MCF 10A (cell line): ENCODE measurements around the gene SEMG2. TPM values are rescaled to one million over a fixed set of nuclear protein-coding genes. Genes with fewer than 3 reads are reported as not detected.

Experiments used
- BruUV-seq: library from RNA; stranded (reverse); fragments of 400-500 nt; replicated peaks from 2 replicates; lab custom pipeline; 2021; lab: Mats Ljungman, UMichigan
- CTCF ChIA-PET: fragments of 300-600 bp; sonication (Branson Sonifier 250); formaldehyde crosslinking; extraction: SDS; loops from one replicate; lab custom pipeline; 2021; ENCODE audit warnings: antibody characterized with exemption, inconsistent platforms; lab: Yijun Ruan, JAX
- POLR2A ChIA-PET: fragments of 300-600, 350-650 bp; sonication (Branson Sonifier 250); formaldehyde crosslinking; extraction: SDS; loops from one replicate; lab custom pipeline; 2020; ENCODE audit warnings: antibody characterized with exemption, inconsistent platforms; lab: Yijun Ruan, JAX
- DNase-seq: peaks from one replicate; pipeline ENCODE4 v3.0.0-alpha.2; 2018; ENCODE audit not compliant: unreplicated experiment
- H3K27ac Mint-ChIP-seq: one replicate; pipeline ENCODE4 v1.8.0; 2022; ENCODE audit warnings: mild to moderate bottlenecking, low read depth, mixed read lengths; ENCODE audit not compliant: unreplicated experiment
- H3K27me3 Mint-ChIP-seq: one replicate; pipeline ENCODE4 v1.8.0; 2022; ENCODE audit warnings: mixed read lengths; ENCODE audit not compliant: insufficient read depth, unreplicated experiment
- H3K36me3 Mint-ChIP-seq: one replicate; pipeline ENCODE4 v1.8.0; 2022; ENCODE audit warnings: mild to moderate bottlenecking, moderate library complexity, mixed read lengths; ENCODE audit not compliant: insufficient read depth, unreplicated experiment
- H3K4me1 Mint-ChIP-seq: one replicate; pipeline ENCODE4 v1.8.0; 2022; ENCODE audit warnings: mixed read lengths; ENCODE audit not compliant: insufficient read depth, unreplicated experiment
- H3K4me3 Mint-ChIP-seq: one replicate; pipeline ENCODE4 v1.8.0; 2022; ENCODE audit warnings: mild to moderate bottlenecking, moderate library complexity, mixed read lengths; ENCODE audit not compliant: unreplicated experiment
- H3K9me3 Mint-ChIP-seq: one replicate; pipeline ENCODE4 v1.8.0; 2022; ENCODE audit warnings: mixed read lengths; ENCODE audit not compliant: unreplicated experiment
- CTCF ChIP-seq: fragments of 200-600 bp; IDR thresholded peaks from one replicate; pipeline ENCODE4 v1.8.0; 2022; ENCODE audit warnings: antibody characterized with exemption, mild to moderate bottlenecking; ENCODE audit not compliant: unreplicated experiment
- intact Hi-C: fragments of 100-400 bp; cut with micrococcal nuclease; formaldehyde crosslinking; loops from 2 replicates; pipeline ENCODE4 v1.14.1; 2022
- total RNA-seq: library from RNA; stranded (reverse); gene quantifications from 2 replicates; pipeline ENCODE4 v1.2.3, GENCODE V29; 2022

SEMG2 gene
- total RNA-seq, 1 experiment from 2014 or later: not detected

- H3K9me3 Mint-ChIP-seq: no peaks in the 10 kb centered on the region
- H3K36me3 Mint-ChIP-seq: no peaks in the 10 kb centered on the region
- no peak overlapping the region for H3K4me3 Mint-ChIP-seq
- no peaks in the 10 kb centered on the region for H3K27me3 Mint-ChIP-seq
- no peak overlapping the region for H3K27ac Mint-ChIP-seq
- no peak for DNase-seq
- intact Hi-C loops: no loop called here
- ChIA-PET POLR2A (interaction anchor here (0.8 to 1.1 kb wide), 3 partner anchors 9 to 129 kb away, joined by 3 to 5 read pairs (median 3); no protein-coding TSS in a partner anchor), CTCF (interaction anchor here (0.6 to 12.6 kb wide), 4 partner anchors 34 to 511 kb away, joined by 3 to 154 read pairs (median 4); no protein-coding TSS in a partner anchor)
- no TSS peak for BruUV-seq
- H3K4me1 Mint-ChIP-seq: peaks cover 26% of the 10 kb centered on the region
- TF ChIP-seq CTCF: no peak
Observed at GRCh38 chr20:45258664-45259063, 37.5 kb downstream of the SEMG2 start.

- ChIA-PET POLR2A (interaction anchor here (1.3 to 1.4 kb wide), 2 partner anchors 9 kb away, joined by 4 read pairs; partner anchors contain the start of gene SLPI), CTCF (interaction anchor here (0.6 kb wide), 1 partner anchor 168 kb away, joined by 3 read pairs; no protein-coding TSS in a partner anchor)
- TF ChIP-seq CTCF: no peak
- peaks cover 7% of the 10 kb centered on the region for H3K4me1 Mint-ChIP-seq
- H3K4me3 Mint-ChIP-seq: no peak overlapping the region
- H3K9me3 Mint-ChIP-seq: peaks cover 7% of the 10 kb centered on the region
- DNase-seq: no peak
- no peaks in the 10 kb centered on the region for H3K27me3 Mint-ChIP-seq
- no peaks in the 10 kb centered on the region for H3K36me3 Mint-ChIP-seq
- BruUV-seq: no TSS peak
- intact Hi-C loops: no loop called here
- no peak overlapping the region for H3K27ac Mint-ChIP-seq
Observed at GRCh38 chr20:45263556-45264266, 42.5 kb downstream of the SEMG2 start.

GRCh38 chr20:45266977-45267376 is 45.8 kb downstream of the SEMG2 start:
- H3K27ac Mint-ChIP-seq: no peak overlapping the region
- ChIA-PET POLR2A (no interaction called here), CTCF (interaction anchor here (3.6 kb wide), 1 partner anchor 24 kb away, joined by 19 read pairs; no protein-coding TSS in a partner anchor)
- BruUV-seq: no TSS peak
- H3K4me3 Mint-ChIP-seq: no peak overlapping the region
- H3K9me3 Mint-ChIP-seq: peaks cover 7% of the 10 kb centered on the region
- H3K36me3 Mint-ChIP-seq: no peaks in the 10 kb centered on the region
- peaks cover 7% of the 10 kb centered on the region for H3K4me1 Mint-ChIP-seq
- H3K27me3 Mint-ChIP-seq: no peaks in the 10 kb centered on the region
- intact Hi-C loops: no loop called here
- TF ChIP-seq CTCF: no peak
- DNase-seq: no peak

- ChIA-PET POLR2A (interaction anchor here (0.7 to 2.7 kb wide), 3 partner anchors 11 to 109 kb away, joined by 3 to 11 read pairs (median 4); partner anchors contain the start of gene SLPI), CTCF (interaction anchor here (0.6 to 3.6 kb wide), 7 partner anchors 14 to 294 kb away, joined by 3 to 19 read pairs (median 5); partner anchors contain the start of gene SLPI)
- Mint-ChIP-seq H3K9me3 (peaks cover 7% of the 10 kb centered on the region), H3K27ac (no peak overlapping the region), H3K4me3 (no peak overlapping the region), H3K27me3 (no peaks in the 10 kb centered on the region), H3K4me1 (peaks cover 7% of the 10 kb centered on the region), H3K36me3 (no peaks in the 10 kb centered on the region)
- BruUV-seq: no TSS peak
- TF ChIP-seq CTCF: no peak
- DNase-seq: no peak
- intact Hi-C loops: no loop called here
Observed at GRCh38 chr20:45268531-45268930, 47.4 kb downstream of the SEMG2 start.
